Astrocyte (in vitro differentiated cells and primary cell): ENCODE measurements around the gene UBE2V1. TPM values are rescaled to one million over a fixed set of nuclear protein-coding genes. Genes with fewer than 3 reads are reported as not detected.

Experiments used
- DNase-seq: peaks from one replicate; pipeline ENCODE4 v3.0.0-alpha.2; 2010; ENCODE audit warnings: low read depth
- FAIRE-seq: peaks from 2 replicates; lab custom pipeline; 2011; peaks lifted over from hg19 to GRCh38; lab: Jason Lieb, UNC
- H2AFZ ChIP-seq: 2 replicates; pipeline ENCODE4 v1.6.0; 2012; ENCODE audit warnings: low read depth, low read length, inconsistent platforms
- H3K27ac ChIP-seq: 2 replicates; pipeline ENCODE4 v1.5.1; 2011; ENCODE audit warnings: low read depth, low read length, inconsistent platforms
- H3K27me3 ChIP-seq: 2 replicates; pipeline ENCODE4 v1.6.0; 2011; ENCODE audit warnings: low read length, inconsistent platforms; ENCODE audit not compliant: insufficient read depth
- H3K36me3 ChIP-seq: 2 replicates; pipeline ENCODE4 v1.5.1; 2011; ENCODE audit warnings: low read length, inconsistent platforms; ENCODE audit not compliant: insufficient read depth
- H3K4me1 ChIP-seq: 2 replicates; pipeline ENCODE4 v1.5.1; 2011; ENCODE audit warnings: low read length, inconsistent platforms; ENCODE audit not compliant: insufficient read depth
- H3K4me2 ChIP-seq: 2 replicates; pipeline ENCODE4 v1.6.0; 2012; ENCODE audit warnings: low read length, inconsistent platforms
- H3K4me3 ChIP-seq: 2 replicates; pipeline ENCODE4 v1.5.1; 2011; ENCODE audit warnings: low read depth, mild to moderate bottlenecking, low read length, inconsistent platforms; ENCODE audit not compliant: insufficient read depth
- H3K79me2 ChIP-seq: 2 replicates; pipeline ENCODE4 v1.6.0; 2012; ENCODE audit warnings: mild to moderate bottlenecking, low read length, inconsistent platforms; ENCODE audit not compliant: insufficient read depth
- H3K9ac ChIP-seq: 2 replicates; pipeline ENCODE4 v1.6.0; 2012; ENCODE audit warnings: mild to moderate bottlenecking, low read length, inconsistent platforms
- H3K9me3 ChIP-seq: 2 replicates; pipeline ENCODE4 v1.5.1; 2012; ENCODE audit warnings: low read depth, mild to moderate bottlenecking, low read length, inconsistent platforms; ENCODE audit not compliant: insufficient read depth
- H4K20me1 ChIP-seq: 2 replicates; pipeline ENCODE4 v1.6.0; 2012; ENCODE audit warnings: low read length, inconsistent platforms; ENCODE audit not compliant: insufficient read depth
- H3K27ac Mint-ChIP-seq: one replicate; pipeline ENCODE4 v1.8.0; 2021; ENCODE audit warnings: mild to moderate bottlenecking, mixed read lengths; ENCODE audit not compliant: unreplicated experiment
- H3K27me3 Mint-ChIP-seq: one replicate; pipeline ENCODE4 v1.8.0; 2021; ENCODE audit warnings: low read depth, mixed read lengths; ENCODE audit not compliant: unreplicated experiment
- H3K36me3 Mint-ChIP-seq: one replicate; pipeline ENCODE4 v1.8.0; 2021; ENCODE audit warnings: low read depth, mixed read lengths; ENCODE audit not compliant: unreplicated experiment
- H3K4me1 Mint-ChIP-seq: one replicate; pipeline ENCODE4 v1.8.0; 2021; ENCODE audit warnings: low read depth, mixed read lengths; ENCODE audit not compliant: unreplicated experiment
- H3K4me3 Mint-ChIP-seq: one replicate; pipeline ENCODE4 v1.8.0; 2021; ENCODE audit warnings: mild to moderate bottlenecking, moderate library complexity, mixed read lengths; ENCODE audit not compliant: unreplicated experiment
- H3K9me3 Mint-ChIP-seq: one replicate; pipeline ENCODE4 v1.8.0; 2021; ENCODE audit warnings: mild to moderate bottlenecking, mixed read lengths; ENCODE audit not compliant: unreplicated experiment
- CTCF ChIP-seq: IDR thresholded peaks from 2 replicates; pipeline ENCODE4 v1.5.1; 2011; ENCODE audit warnings: low read depth, mild to moderate bottlenecking, inconsistent platforms, low read length, moderate library complexity; ENCODE audit not compliant: insufficient read depth
- EZH2 ChIP-seq: IDR thresholded peaks from 2 replicates; pipeline ENCODE4 v1.6.1; 2012; ENCODE audit warnings: mild to moderate bottlenecking, low read length, inconsistent platforms; ENCODE audit not compliant: insufficient read depth
- total RNA-seq: library from RNA; stranded (reverse); gene quantifications from 2 replicates; pipeline ENCODE4 v1.2.1, GENCODE V29; 2021

Gene UBE2V1
- total RNA-seq, 1 donor from 2014 or later: 139 TPM

GRCh38 chr20:50053362-50054230 is 59.4 kb downstream of the UBE2V1 start:
- Histone ChIP-seq H3K4me3 (no peak overlapping the region), H3K27ac (no peak overlapping the region), H3K4me1 (peaks cover 15% of the 10 kb centered on the region), H3K27me3 (no peaks in the 10 kb centered on the region), H3K36me3 (no peaks in the 10 kb centered on the region), H4K20me1 (no peaks in the 10 kb centered on the region), H3K9ac (no peak overlapping the region), H3K4me2 (no peak overlapping the region), H3K79me2 (no peaks in the 10 kb centered on the region), H2AFZ (no peak overlapping the region), H3K9me3 (no peaks in the 10 kb centered on the region)
- H3K4me1 Mint-ChIP-seq: peaks cover 6% of the 10 kb centered on the region
- H3K27ac Mint-ChIP-seq: no peak overlapping the region
- H3K9me3 Mint-ChIP-seq: no peaks in the 10 kb centered on the region
- no peaks in the 10 kb centered on the region for H3K36me3 Mint-ChIP-seq
- TF ChIP-seq CTCF (no peak), EZH2 (no peak)
- H3K27me3 Mint-ChIP-seq: no peaks in the 10 kb centered on the region
- H3K4me3 Mint-ChIP-seq: no peak overlapping the region
- DNase-seq (no peak), FAIRE-seq (no peak)

DNA sequence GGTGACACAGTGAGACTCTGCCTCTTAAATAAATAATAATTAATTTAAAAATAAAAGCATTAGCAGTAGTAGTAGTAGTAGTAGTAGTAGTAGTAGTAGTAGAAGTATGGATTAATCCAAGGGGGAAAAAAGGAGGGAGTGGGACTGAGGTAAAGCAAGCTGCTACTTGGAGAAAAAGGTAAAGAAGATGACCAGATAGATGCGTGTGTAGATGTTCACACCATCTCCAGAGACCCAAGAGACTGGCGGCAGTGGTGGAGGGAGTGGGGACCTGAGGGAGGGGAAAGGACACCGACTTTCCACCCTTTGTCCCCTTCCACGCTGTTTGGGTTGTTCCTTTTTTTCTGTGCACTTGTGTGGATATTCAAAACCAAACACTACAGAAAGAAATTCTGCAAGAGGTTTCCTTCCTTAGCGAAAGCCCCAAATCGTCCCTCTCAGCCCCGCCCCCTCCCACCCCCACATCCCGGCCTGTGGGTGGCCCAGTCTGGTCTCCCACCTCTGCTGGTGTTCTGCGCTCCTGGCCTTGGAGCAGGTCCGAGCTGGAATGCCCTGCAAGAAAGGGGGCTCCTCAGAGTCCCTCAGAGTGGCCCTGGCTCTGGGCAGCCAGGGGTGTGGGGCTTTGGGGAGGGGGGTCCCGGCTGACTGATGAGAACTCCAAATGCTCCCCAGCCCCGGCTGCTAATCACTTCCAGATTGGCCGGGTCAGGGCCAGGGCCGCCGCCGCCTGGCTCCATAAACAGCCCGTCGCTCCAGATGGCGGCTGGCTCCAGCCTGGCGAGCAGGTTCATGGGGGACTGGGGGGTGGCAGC is 60.2 kb downstream of the UBE2V1 start:
- no peak overlapping the region for H3K27ac Mint-ChIP-seq
- Histone ChIP-seq H3K27me3 (no peaks in the 10 kb centered on the region), H2AFZ (no peak overlapping the region), H3K4me3 (no peak overlapping the region), H3K36me3 (no peaks in the 10 kb centered on the region), H3K4me2 (no peak overlapping the region), H3K4me1 (peaks cover 21% of the 10 kb centered on the region), H3K9me3 (no peaks in the 10 kb centered on the region), H3K27ac (no peak overlapping the region), H3K79me2 (no peaks in the 10 kb centered on the region), H3K9ac (no peak overlapping the region), H4K20me1 (no peaks in the 10 kb centered on the region)
- FAIRE-seq (no peak), DNase-seq (no peak)
- TF ChIP-seq CTCF: no peak
- no peak for TF ChIP-seq EZH2
- H3K4me1 Mint-ChIP-seq: peaks cover 9% of the 10 kb centered on the region
- H3K4me3 Mint-ChIP-seq: no peak overlapping the region
- no peaks in the 10 kb centered on the region for H3K36me3 Mint-ChIP-seq
- no peaks in the 10 kb centered on the region for H3K27me3 Mint-ChIP-seq
- no peaks in the 10 kb centered on the region for H3K9me3 Mint-ChIP-seq
